ENCODE data around the gene DNAH14. TPM values are rescaled to one million over a fixed set of nuclear protein-coding genes. Genes with fewer than 3 reads are reported as not detected.

The DNAH14 gene
- total and polyA plus RNA-seq, 4 donors: 2.7 to 19.8 (median 9.6) TPM

DNA sequence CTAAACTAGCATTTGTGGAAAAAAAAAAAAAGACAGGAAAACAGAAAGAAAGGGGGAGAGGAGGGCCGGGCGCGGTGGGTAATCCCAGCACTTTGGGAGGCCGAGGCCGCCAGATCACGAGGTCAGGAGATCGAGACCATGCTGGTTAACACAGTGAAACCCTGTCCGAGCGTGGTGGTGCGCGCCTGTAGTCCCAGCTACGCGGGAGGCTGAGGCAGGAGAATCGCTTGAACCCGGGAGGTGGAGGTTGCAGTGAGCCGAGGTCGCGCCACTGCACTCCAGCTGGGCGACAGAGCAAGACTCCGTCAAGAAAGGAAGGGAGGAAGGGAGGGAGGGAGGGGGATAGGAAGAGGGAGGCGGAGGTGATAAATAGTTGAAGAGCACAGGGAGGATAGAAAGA, 443.7 kb downstream of the DNAH14 start:
- no peak for DNase-seq (ENCODE audit: low spot score)
- no peak overlapping the region for H3K9ac ChIP-seq (ENCODE audit: low read depth in 1 of 2, low read length in 2 of 2)
- H3K27ac ChIP-seq (ENCODE audit: low read depth in 1 of 2, low read length in 2 of 2): no peak overlapping the region
- no peaks in the 10 kb centered on the region for H3K36me3 ChIP-seq (ENCODE audit: control insufficient read depth in 4 of 4, insufficient read depth in 3 of 4, low read depth in 1 of 4, low read length in 3 of 4)
- H3K9me3 ChIP-seq (ENCODE audit: control insufficient read depth in 4 of 4, low read length in 3 of 4): no peaks in the 10 kb centered on the region
- H3K4me3 ChIP-seq (ENCODE audit: low read depth in 1 of 3, low read length in 3 of 3): no peak overlapping the region
- TF ChIP-seq CTCF (IDR thresholded peaks at IDR 0.05; ENCODE audit: low read depth, low read length, missing input control) (no peak), EGR1 (IDR thresholded peaks at IDR 0.05; ENCODE audit: low read depth in 2 of 2) (no peak), FOXA1 (IDR thresholded peaks at IDR 0.05) (no peak), JUND (IDR thresholded peaks at IDR 0.05) (no peak), TAF1 (conservative IDR thresholded peaks at IDR 0.05) (no peak), FOXA2 (IDR thresholded peaks at IDR 0.05) (no peak), RAD21 (IDR thresholded peaks at IDR 0.05) (no peak)
- TF ChIP-seq, protein P1, sequence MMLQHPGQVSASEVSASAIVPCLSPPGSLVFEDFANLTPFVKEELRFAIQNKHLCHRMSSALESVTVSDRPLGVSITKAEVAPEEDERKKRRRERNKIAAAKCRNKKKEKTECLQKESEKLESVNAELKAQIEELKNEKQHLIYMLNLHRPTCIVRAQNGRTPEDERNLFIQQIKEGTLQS (IDR thresholded peaks at IDR 0.05): no peak
- H3K27me3 ChIP-seq (ENCODE audit: control insufficient read depth in 4 of 4, insufficient read depth in 4 of 4, low read length in 3 of 4): no peaks in the 10 kb centered on the region
- H3K4me1 ChIP-seq (ENCODE audit: control insufficient read depth in 4 of 4, insufficient read depth in 4 of 4, low read length in 3 of 4): no peaks in the 10 kb centered on the region
- WGBS: 92% methylated on average over 21 of the region's 21 CpGs

DNA sequence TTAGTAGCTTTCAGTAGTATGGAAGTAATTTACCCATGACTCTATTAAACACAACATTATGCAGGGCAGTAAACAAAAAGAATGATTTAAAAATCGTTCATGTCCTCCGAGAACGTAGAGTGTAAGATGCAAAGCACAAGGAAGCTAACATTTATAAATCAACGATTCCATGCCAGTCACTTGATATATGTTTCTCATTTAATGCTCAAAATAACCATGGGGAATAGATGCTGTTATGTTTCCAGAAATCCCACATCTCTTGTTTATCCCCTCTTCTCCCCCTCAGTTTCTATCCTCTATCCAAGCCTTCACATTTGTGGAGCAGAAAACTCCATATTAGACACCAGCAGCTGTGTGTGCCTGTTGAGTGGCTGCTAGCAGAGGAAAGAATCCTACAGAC, 445.5 kb downstream of the DNAH14 start:
- 96% methylated on average over 4 of the region's 4 CpGs for WGBS
- Histone ChIP-seq H3K4me1 (ENCODE audit: control insufficient read depth in 4 of 4, insufficient read depth in 4 of 4, low read length in 3 of 4) (no peaks in the 10 kb centered on the region), H3K36me3 (ENCODE audit: control insufficient read depth in 4 of 4, insufficient read depth in 3 of 4, low read depth in 1 of 4, low read length in 3 of 4) (no peaks in the 10 kb centered on the region), H3K4me3 (ENCODE audit: low read depth in 1 of 3, low read length in 3 of 3) (no peak overlapping the region), H3K27ac (ENCODE audit: low read depth in 1 of 2, low read length in 2 of 2) (no peak overlapping the region), H3K9me3 (ENCODE audit: control insufficient read depth in 4 of 4, low read length in 3 of 4) (no peaks in the 10 kb centered on the region), H3K9ac (ENCODE audit: low read depth in 1 of 2, low read length in 2 of 2) (no peak overlapping the region), H3K27me3 (ENCODE audit: control insufficient read depth in 4 of 4, insufficient read depth in 4 of 4, low read length in 3 of 4) (no peaks in the 10 kb centered on the region)
- TF ChIP-seq, protein P2, sequence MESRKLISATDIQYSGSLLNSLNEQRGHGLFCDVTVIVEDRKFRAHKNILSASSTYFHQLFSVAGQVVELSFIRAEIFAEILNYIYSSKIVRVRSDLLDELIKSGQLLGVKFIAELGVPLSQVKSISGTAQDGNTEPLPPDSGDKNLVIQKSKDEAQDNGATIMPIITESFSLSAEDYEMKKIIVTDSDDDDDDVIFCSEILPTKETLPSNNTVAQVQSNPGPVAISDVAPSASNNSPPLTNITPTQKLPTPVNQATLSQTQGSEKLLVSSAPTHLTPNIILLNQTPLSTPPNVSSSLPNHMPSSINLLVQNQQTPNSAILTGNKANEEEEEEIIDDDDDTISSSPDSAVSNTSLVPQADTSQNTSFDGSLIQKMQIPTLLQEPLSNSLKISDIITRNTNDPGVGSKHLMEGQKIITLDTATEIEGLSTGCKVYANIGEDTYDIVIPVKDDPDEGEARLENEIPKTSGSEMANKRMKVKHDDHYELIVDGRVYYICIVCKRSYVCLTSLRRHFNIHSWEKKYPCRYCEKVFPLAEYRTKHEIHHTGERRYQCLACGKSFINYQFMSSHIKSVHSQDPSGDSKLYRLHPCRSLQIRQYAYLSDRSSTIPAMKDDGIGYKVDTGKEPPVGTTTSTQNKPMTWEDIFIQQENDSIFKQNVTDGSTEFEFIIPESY (IDR thresholded peaks at IDR 0.05): no peak
- no peak for TF ChIP-seq FOXA1 (IDR thresholded peaks at IDR 0.05)
- no peak for TF ChIP-seq YY1 (IDR thresholded peaks at IDR 0.05)
- TF ChIP-seq RXRA (IDR thresholded peaks at IDR 0.05): no peak
- TF ChIP-seq, protein P3, sequence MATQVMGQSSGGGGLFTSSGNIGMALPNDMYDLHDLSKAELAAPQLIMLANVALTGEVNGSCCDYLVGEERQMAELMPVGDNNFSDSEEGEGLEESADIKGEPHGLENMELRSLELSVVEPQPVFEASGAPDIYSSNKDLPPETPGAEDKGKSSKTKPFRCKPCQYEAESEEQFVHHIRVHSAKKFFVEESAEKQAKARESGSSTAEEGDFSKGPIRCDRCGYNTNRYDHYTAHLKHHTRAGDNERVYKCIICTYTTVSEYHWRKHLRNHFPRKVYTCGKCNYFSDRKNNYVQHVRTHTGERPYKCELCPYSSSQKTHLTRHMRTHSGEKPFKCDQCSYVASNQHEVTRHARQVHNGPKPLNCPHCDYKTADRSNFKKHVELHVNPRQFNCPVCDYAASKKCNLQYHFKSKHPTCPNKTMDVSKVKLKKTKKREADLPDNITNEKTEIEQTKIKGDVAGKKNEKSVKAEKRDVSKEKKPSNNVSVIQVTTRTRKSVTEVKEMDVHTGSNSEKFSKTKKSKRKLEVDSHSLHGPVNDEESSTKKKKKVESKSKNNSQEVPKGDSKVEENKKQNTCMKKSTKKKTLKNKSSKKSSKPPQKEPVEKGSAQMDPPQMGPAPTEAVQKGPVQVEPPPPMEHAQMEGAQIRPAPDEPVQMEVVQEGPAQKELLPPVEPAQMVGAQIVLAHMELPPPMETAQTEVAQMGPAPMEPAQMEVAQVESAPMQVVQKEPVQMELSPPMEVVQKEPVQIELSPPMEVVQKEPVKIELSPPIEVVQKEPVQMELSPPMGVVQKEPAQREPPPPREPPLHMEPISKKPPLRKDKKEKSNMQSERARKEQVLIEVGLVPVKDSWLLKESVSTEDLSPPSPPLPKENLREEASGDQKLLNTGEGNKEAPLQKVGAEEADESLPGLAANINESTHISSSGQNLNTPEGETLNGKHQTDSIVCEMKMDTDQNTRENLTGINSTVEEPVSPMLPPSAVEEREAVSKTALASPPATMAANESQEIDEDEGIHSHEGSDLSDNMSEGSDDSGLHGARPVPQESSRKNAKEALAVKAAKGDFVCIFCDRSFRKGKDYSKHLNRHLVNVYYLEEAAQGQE (IDR thresholded peaks at IDR 0.05): no peak
- TF ChIP-seq HNF4A (conservative IDR thresholded peaks at IDR 0.05): no peak
- no peak for DNase-seq (ENCODE audit: low spot score)
